H9 (cell line): Measurements from ENCODE around the gene A1BG. TPM values are rescaled to one million over a fixed set of nuclear protein-coding genes. Genes with fewer than 3 reads are reported as not detected.

ENCODE experiments used
- DNase-seq: peaks from one replicate; pipeline ENCODE4 v3.0.0-alpha.2; 2017
- H2AFZ ChIP-seq: one replicate; pipeline ENCODE4 v1.6.1; 2013; ENCODE audit warnings: mild to moderate bottlenecking, low read length, control low read depth, moderate library complexity
- H2AK5ac ChIP-seq: 2 replicates; pipeline ENCODE4 v1.6.1; 2013; ENCODE audit warnings: low read length, control low read depth, mixed read lengths; ENCODE audit not compliant: insufficient read length
- H2BK120ac ChIP-seq: one replicate; pipeline ENCODE4 v1.6.1; 2013; ENCODE audit warnings: low read depth, mild to moderate bottlenecking, low read length, control low read depth, inconsistent platforms; ENCODE audit not compliant: poor library complexity, severe bottlenecking
- H2BK12ac ChIP-seq: 2 replicates; pipeline ENCODE4 v1.6.1; 2013; ENCODE audit warnings: low read length, control low read depth, mixed read lengths, low read depth; ENCODE audit not compliant: insufficient read length
- H2BK15ac ChIP-seq: 2 replicates; pipeline ENCODE4 v1.6.1; 2013; ENCODE audit warnings: low read depth, low read length, control low read depth
- H2BK20ac ChIP-seq: one replicate; pipeline ENCODE4 v1.6.1; 2013; ENCODE audit warnings: low read depth, mild to moderate bottlenecking, low read length, control low read depth, inconsistent platforms; ENCODE audit not compliant: poor library complexity, severe bottlenecking
- H2BK5ac ChIP-seq: 2 replicates; pipeline ENCODE4 v1.6.1; 2013; ENCODE audit warnings: low read length, control low read depth, mixed read lengths; ENCODE audit not compliant: insufficient read length
- H3K14ac ChIP-seq: 2 replicates; pipeline ENCODE4 v1.6.1; 2013; ENCODE audit warnings: low read length, control low read depth; ENCODE audit not compliant: insufficient read depth
- H3K18ac ChIP-seq: 2 replicates; pipeline ENCODE4 v1.6.1; 2013; ENCODE audit warnings: low read depth, mild to moderate bottlenecking, mixed read lengths, low read length, control low read depth; ENCODE audit not compliant: insufficient read length
- H3K23ac ChIP-seq: 2 replicates; pipeline ENCODE4 v1.6.1; 2013; ENCODE audit warnings: low read length, control low read depth, mixed read lengths, low read depth; ENCODE audit not compliant: insufficient read length
- H3K23me2 ChIP-seq: 2 replicates; pipeline ENCODE4 v1.6.1; 2013; ENCODE audit warnings: low read depth, mild to moderate bottlenecking, mixed read lengths, low read length, control low read depth; ENCODE audit not compliant: insufficient read length, poor library complexity, severe bottlenecking
- H3K27ac ChIP-seq: 2 replicates; pipeline ENCODE4 v1.5.1; 2013; ENCODE audit warnings: low read length, control low read depth, mixed read lengths, low read depth; ENCODE audit not compliant: insufficient read length
- H3K27me3 ChIP-seq: 2 replicates; pipeline ENCODE4 v1.6.1; 2013; ENCODE audit warnings: low read length, control low read depth, inconsistent platforms; ENCODE audit not compliant: insufficient read depth
- H3K4ac ChIP-seq: 2 replicates; pipeline ENCODE4 v1.6.1; 2013; ENCODE audit warnings: low read depth, mild to moderate bottlenecking, control low read depth, inconsistent platforms, low read length, moderate library complexity
- H3K4me1 ChIP-seq: 2 replicates; pipeline ENCODE4 v1.6.1; 2013; ENCODE audit warnings: low read length, control low read depth, inconsistent platforms; ENCODE audit not compliant: insufficient read depth
- H3K4me2 ChIP-seq: 2 replicates; pipeline ENCODE4 v1.6.1; 2013; ENCODE audit warnings: low read length, control low read depth, mixed read lengths; ENCODE audit not compliant: insufficient read length, insufficient read depth
- H3K56ac ChIP-seq: 2 replicates; pipeline ENCODE4 v1.6.1; 2013; ENCODE audit warnings: low read depth, mild to moderate bottlenecking, mixed read lengths, low read length, control low read depth; ENCODE audit not compliant: insufficient read length
- H3K79me1 ChIP-seq: 2 replicates; pipeline ENCODE4 v1.6.1; 2013; ENCODE audit warnings: low read depth, mild to moderate bottlenecking, moderate library complexity, low read length, control low read depth, inconsistent platforms; ENCODE audit not compliant: insufficient read depth, poor library complexity, severe bottlenecking
- H3K79me2 ChIP-seq: 2 replicates; pipeline ENCODE4 v1.6.1; 2013; ENCODE audit warnings: low read length, control low read depth, inconsistent platforms; ENCODE audit not compliant: insufficient read depth
- H3K9ac ChIP-seq: 2 replicates; pipeline ENCODE4 v1.6.1; 2013; ENCODE audit warnings: low read length, control low read depth, mixed read lengths; ENCODE audit not compliant: insufficient read length; ENCODE audit errors: extremely low read depth
- H3K9me3 ChIP-seq: one replicate; pipeline ENCODE4 v1.6.1; 2013; ENCODE audit warnings: low read depth, low read length, inconsistent platforms; ENCODE audit not compliant: control insufficient read depth
- H3T11ph ChIP-seq: one replicate; pipeline ENCODE4 v1.6.1; 2013; ENCODE audit warnings: mild to moderate bottlenecking, low read length, control low read depth, inconsistent platforms
- H4K20me1 ChIP-seq: one replicate; pipeline ENCODE4 v1.6.1; 2013; ENCODE audit not compliant: control insufficient read depth, insufficient read length, insufficient read depth
- H4K5ac ChIP-seq: 2 replicates; pipeline ENCODE4 v1.6.1; 2013; ENCODE audit warnings: low read depth, mild to moderate bottlenecking, mixed read lengths, low read length, control low read depth; ENCODE audit not compliant: insufficient read length
- H4K8ac ChIP-seq: replicated peaks from 2 replicates; pipeline ENCODE4 v1.6.1; 2013; ENCODE audit warnings: low read length, control low read depth, mixed read lengths, low read depth; ENCODE audit not compliant: insufficient read length
- H4K91ac ChIP-seq: 2 replicates; pipeline ENCODE4 v1.6.1; 2013; ENCODE audit warnings: low read depth, mild to moderate bottlenecking, moderate library complexity, mixed read lengths, low read length, control low read depth; ENCODE audit not compliant: insufficient read length
- H3K27ac Mint-ChIP-seq, 3 experiments: 2 replicates in 2 of 3; 3 replicates in 1 of 3; pipeline ENCODE4 v1.8.0; 2020 to 2021; ENCODE audit warnings: mixed read lengths in 3 of 3, mild to moderate bottlenecking in 1 of 3, moderate library complexity in 1 of 3
- H3K27me3 Mint-ChIP-seq: 2 replicates; pipeline ENCODE4 v1.8.0; 2021; ENCODE audit warnings: low read depth, mild to moderate bottlenecking, moderate library complexity, mixed read lengths
- H3K36me3 Mint-ChIP-seq, 3 experiments: 2 replicates in 2 of 3; 3 replicates in 1 of 3; pipeline ENCODE4 v1.8.0; 2020 to 2021; ENCODE audit warnings: low read depth in 3 of 3, mixed read lengths in 3 of 3; ENCODE audit not compliant: insufficient read depth in 1 of 3
- H3K4me1 Mint-ChIP-seq, 2 experiments: 2 replicates each; pipeline ENCODE4 v1.8.0; 2020; ENCODE audit warnings: mixed read lengths in 2 of 2
- H3K4me3 Mint-ChIP-seq, 2 experiments: 2 replicates in 1 of 2; 3 replicates in 1 of 2; pipeline ENCODE4 v1.8.0; 2020 to 2021; ENCODE audit warnings: mild to moderate bottlenecking in 2 of 2, mixed read lengths in 2 of 2, moderate library complexity in 1 of 2
- H3K9me3 Mint-ChIP-seq, 2 experiments: 2 replicates in 1 of 2; 3 replicates in 1 of 2; pipeline ENCODE4 v1.8.0; 2020; ENCODE audit warnings: mild to moderate bottlenecking in 2 of 2, mixed read lengths in 2 of 2, moderate library complexity in 1 of 2
- CTCF ChIP-seq: fragments of 200-600 bp; sonication (generic); conservative IDR thresholded peaks from 3 replicates; pipeline ENCODE4 v1.8.0; 2021; ENCODE audit warnings: antibody characterized with exemption, mild to moderate bottlenecking
- WGBS: extraction: QIAGEN DNeasy Blood & Tissue Kit; methylation state at CpG from one replicate; pipeline ENCODE4 v1.1.7; 2013; ENCODE audit warnings: missing lambda C conversion rate, low lambda C conversion rate, mixed read lengths; ENCODE audit not compliant: insufficient read length; ENCODE audit errors: extremely low coverage; 5-methylcytosine and 5-hydroxymethylcytosine counted together
- total RNA-seq: library from RNA; stranded (reverse); gene quantifications from 2 replicates; pipeline ENCODE4 v1.2.1, GENCODE V29; 2021

A1BG gene
- total RNA-seq, 1 experiment from 2014 or later: 17.4 TPM

- H4K5ac ChIP-seq: no peak overlapping the region
- no peak for DNase-seq
- TF ChIP-seq CTCF: no peak
These were observed 1.8 kb downstream of the A1BG start for GRCh38 chr19:58351558-58351878.

More at GRCh38 chr19:58351558-58351878, 1.8 kb downstream of the A1BG start:
- no peak overlapping the region for H2AFZ ChIP-seq
- H3K4me1 ChIP-seq: no peaks in the 10 kb centered on the region
- H3K79me2 ChIP-seq: no peaks in the 10 kb centered on the region
- H3K23me2 ChIP-seq: peaks cover 6% of the 10 kb centered on the region
- no peaks in the 10 kb centered on the region for H3K9me3 ChIP-seq
- H3K4ac ChIP-seq: no peak overlapping the region
- no peak overlapping the region for H3K56ac ChIP-seq
- no peak overlapping the region for H3K27ac Mint-ChIP-seq
- no peak overlapping the region for H4K8ac ChIP-seq
- no peak overlapping the region for H3K4me3 Mint-ChIP-seq
- H3K9ac ChIP-seq: no peak overlapping the region
- H2BK20ac ChIP-seq: no peak overlapping the region
- H3K4me2 ChIP-seq: no peak overlapping the region
- no peak overlapping the region for H3K14ac ChIP-seq
- no peak overlapping the region for H2BK15ac ChIP-seq
- no peak overlapping the region for H3K27ac ChIP-seq
- no peak overlapping the region for H2BK120ac ChIP-seq
- no CpG with 5 or more reads among the region's 9 CpGs for WGBS
- H4K20me1 ChIP-seq: no peaks in the 10 kb centered on the region
- peaks cover 0 to 6% of the 10 kb centered on the region in 2 experiments; a peak in 2 of 4 replicates for H3K4me1 Mint-ChIP-seq
- H4K91ac ChIP-seq: no peak overlapping the region
- no peaks in the 10 kb centered on the region for H3K9me3 Mint-ChIP-seq
- H3K79me1 ChIP-seq: no peaks in the 10 kb centered on the region
- no peak overlapping the region for H3K23ac ChIP-seq
- H3K18ac ChIP-seq: no peak overlapping the region
- H3T11ph ChIP-seq: no peak overlapping the region
- H3K27me3 Mint-ChIP-seq: peaks cover 4% of the 10 kb centered on the region
- no peak overlapping the region for H2BK12ac ChIP-seq
- H3K27me3 ChIP-seq: no peaks in the 10 kb centered on the region
- no peak overlapping the region for H2BK5ac ChIP-seq
- H2AK5ac ChIP-seq: no peak overlapping the region
- H3K36me3 Mint-ChIP-seq: peaks cover 0 to 4% (median 2%) of the 10 kb centered on the region in 3 experiments; a peak in 4 of 7 replicates
